GM10266 (cell line): ENCODE data around the gene SND1.

Experiments
- DNase-seq: peaks from one replicate; pipeline ENCODE4 v3.0.0; 2012; ENCODE audit errors: extremely low spot score
- CTCF ChIP-seq: IDR thresholded peaks from 2 replicates; pipeline ENCODE4 v1.5.1; 2012; ENCODE audit warnings: mild to moderate bottlenecking, low read depth; ENCODE audit not compliant: control insufficient read depth, insufficient read depth; ENCODE audit errors: missing control alignments

Gene SND1

GRCh38 chr7:127905021-127905420 lies 253.0 kb downstream of the SND1 start:
- no peak for TF ChIP-seq CTCF
- no peak for DNase-seq

- DNase-seq = no peak
- TF ChIP-seq CTCF = no peak
These were observed 253.7 kb downstream of the SND1 start for GRCh38 chr7:127905491-127906330.

GRCh38 chr7:127907110-127908040 lies 255.4 kb downstream of the SND1 start:
- DNase-seq = no peak
- no peak for TF ChIP-seq CTCF

- DNase-seq = no peak
These were observed 256.6 kb downstream of the SND1 start for GRCh38 chr7:127908430-127909258.

GRCh38 chr7:127909424-127910152 lies 257.6 kb downstream of the SND1 start:
- no peak for DNase-seq
- TF ChIP-seq CTCF = no peak

More at GRCh38 chr7:127908430-127909258, 256.6 kb downstream of the SND1 start:
- TF ChIP-seq CTCF = no peak

GRCh38 chr7:127910670-127911069 lies 258.7 kb downstream of the SND1 start:
- no peak for DNase-seq

More at GRCh38 chr7:127910670-127911069, 258.7 kb downstream of the SND1 start:
- no peak for TF ChIP-seq CTCF
